HG02678 (cell line): ENCODE measurements around the gene TRIP10.

Source experiments
- ATAC-seq: cut with Tn5 transposase; IDR thresholded peaks from one replicate; pipeline ENCODE4 v1.9.1; 2021; ENCODE audit warnings: mild to moderate bottlenecking, moderate library complexity; ENCODE audit not compliant: unreplicated experiment

Gene TRIP10

DNA sequence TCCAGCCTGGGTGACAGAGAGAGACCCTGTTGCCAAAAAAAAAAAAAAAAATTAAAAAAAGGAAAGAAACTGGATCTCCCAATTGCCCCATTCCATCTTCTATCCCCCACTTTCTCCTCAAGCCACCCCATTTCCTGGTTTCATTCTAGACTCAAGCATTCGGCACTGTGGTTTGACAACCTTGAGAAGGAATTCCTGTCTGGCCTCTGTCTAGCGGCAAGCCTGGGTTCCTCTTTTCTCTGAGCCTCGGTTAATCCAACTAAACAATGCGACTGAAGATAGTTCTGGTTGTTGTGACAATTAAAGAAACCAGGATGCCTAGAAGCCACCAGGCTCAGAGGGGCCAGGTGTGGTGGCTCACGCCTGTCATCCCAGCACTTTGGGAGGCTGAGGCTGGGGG, 15.7 kb upstream of the TRIP10 start:
- ATAC-seq, result no peak

DNA sequence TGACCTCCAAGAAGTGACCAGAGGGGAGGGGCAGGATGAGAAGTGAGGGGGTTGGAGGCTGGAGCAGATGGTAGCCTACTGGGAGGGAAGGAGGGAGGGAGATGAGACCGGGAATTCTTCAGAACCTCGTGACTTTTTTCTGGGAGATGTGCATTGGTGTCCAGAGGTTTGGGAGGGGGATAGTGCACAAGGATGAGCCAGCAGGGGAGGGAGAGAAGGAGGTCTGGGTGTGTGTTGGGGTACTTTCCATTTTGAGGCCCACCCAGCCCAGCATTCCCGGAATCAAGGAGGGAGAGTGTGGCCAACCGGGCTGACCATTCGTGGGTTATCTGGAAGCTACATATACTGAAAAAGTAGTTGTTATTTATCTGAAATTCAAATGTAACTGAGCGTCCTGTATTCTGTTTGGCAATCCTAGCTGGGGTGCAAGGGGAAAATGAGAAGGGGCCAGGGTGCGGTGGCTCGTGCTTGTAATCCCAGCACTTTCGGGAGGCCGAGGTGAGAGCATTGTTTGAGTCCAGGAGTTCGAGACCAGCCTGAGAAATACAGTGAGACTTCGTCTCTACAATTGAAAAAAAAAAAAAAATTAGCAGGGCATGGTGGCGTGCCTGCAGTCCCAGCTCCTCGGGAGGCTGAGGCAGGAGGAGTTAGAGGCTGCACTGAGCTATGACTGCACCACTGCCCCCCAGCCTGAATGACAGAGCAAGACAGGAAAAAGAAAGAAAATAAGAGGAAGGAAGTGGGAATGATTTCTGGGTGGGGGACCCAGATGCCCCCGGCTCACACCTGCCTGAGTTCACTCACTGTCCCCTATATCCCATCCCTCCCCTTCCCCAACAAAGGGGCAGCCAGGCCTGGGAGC, 14.6 kb upstream of the TRIP10 start:
- ATAC-seq, result no peak

GRCh38 chr19:6725513-6726231, 13.8 kb upstream of the TRIP10 start:
- no peak for ATAC-seq

GRCh38 chr19:6728346-6728745, 11.1 kb upstream of the TRIP10 start:
- ATAC-seq, result no peak

DNA sequence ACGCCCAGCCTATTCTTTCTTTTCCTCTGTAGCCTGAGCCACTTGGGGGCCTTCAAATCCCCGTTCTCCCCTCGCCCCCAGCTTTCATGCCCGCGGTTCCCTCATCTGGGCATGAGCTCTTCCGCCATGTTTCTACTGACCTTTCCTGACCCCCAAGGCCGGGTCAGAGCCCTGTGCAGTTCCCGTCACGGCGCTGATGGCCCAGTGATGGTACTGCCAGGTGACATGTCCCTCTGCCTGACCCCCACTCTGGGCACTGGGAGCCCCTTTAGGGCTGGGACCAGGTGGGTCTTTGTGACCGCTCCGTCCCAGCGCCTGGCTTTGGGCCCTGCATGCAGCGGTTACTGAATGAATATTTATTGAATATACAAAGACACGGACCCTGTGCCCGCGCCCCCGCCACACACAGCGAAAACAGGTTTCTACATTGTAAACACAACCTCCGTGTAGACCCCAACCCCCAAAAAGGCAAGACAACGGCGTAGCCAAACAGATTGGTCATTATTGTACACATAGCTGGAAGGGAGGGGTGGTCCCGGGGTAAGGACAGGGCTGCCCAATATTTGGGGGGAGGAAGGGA, 9.8 kb upstream of the TRIP10 start:
- ATAC-seq, result no peak

DNA sequence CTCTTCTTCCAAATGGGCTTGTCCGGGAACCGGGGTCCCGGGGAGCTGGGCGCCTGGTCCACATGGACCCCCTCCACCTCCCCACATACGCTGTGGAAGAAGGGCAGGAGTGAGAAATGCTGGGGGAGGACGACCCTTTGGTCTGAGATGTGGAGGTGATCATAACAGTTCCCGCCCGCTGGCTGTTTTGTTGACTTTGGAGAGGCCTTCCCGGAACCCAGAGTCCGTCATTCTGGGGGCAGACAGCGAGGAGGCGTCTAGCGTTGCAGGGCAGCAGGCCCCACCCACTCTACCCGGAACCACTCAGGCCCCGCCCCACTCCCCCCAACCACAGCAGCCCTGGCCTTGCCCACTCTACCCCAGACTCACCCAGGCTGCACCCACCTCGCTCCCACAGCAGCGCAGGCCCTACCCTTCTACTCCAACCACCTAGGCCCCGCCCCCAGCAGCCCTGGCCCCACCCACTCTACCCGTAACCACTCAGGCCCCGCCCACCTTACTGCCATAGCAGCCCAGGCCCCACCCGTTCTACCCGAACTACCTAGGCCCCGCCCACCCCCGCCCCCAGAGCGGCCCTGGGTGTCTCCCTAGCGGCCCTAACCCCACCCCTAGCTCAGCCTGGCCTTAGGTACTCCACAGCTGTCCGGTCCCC, 9.2 kb upstream of the TRIP10 start:
- ATAC-seq, result no peak

DNA sequence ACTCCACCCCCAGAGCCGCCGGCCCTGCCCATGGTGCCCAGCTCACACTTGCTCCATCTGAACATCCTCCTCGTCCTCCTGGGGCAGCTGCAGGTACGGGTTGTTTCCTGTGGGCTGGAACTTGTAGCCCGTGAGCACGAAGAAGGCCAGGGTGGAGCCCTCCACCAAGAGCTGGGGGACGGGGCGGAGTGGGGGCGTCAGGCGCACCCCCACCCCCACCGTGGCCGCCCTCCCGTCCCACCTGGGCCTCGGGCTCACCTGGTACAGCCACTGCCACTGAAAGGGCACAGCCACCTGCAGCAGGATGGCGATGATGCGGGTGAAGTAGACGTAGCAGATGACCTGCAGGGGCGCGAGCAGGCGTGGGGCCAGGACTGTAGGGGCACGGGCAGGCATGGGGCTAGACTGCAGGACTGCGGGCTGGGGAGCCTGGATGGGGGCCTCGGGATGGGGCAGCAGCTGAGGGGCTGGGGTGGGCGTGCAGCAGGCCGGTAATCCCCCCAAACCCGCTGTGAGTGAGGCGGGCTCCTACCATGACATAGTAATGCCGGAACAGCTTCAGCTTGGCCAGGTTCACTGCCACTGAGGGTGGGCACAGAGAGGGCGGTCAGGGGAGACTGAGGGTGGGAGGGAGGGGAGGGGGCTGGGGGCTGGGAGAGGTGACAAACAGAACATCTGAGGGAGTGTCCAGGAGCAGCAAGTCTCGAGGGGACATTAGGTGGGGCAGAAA, 8.4 kb upstream of the TRIP10 start:
- ATAC-seq, result no peak

DNA sequence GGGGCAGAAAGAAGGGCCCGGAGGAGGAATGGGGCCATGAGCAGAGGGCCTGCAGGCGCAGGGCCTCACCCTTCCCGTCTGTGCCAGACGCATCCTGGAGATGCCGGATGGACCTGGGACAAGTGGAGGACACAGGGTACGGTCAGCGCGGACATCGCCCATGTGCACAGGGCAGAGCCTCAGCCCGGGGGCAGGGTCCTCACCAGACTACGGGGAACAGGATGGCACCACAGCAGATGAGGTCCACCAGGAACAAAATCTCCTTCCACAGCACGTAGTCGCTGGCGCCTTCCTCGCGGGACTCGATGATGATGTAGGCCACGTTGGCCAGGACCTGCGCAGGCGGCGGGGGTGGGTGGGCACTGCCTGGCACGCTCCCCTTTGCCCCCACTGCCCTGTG, 7.7 kb upstream of the TRIP10 start:
- ATAC-seq, result no peak

DNA sequence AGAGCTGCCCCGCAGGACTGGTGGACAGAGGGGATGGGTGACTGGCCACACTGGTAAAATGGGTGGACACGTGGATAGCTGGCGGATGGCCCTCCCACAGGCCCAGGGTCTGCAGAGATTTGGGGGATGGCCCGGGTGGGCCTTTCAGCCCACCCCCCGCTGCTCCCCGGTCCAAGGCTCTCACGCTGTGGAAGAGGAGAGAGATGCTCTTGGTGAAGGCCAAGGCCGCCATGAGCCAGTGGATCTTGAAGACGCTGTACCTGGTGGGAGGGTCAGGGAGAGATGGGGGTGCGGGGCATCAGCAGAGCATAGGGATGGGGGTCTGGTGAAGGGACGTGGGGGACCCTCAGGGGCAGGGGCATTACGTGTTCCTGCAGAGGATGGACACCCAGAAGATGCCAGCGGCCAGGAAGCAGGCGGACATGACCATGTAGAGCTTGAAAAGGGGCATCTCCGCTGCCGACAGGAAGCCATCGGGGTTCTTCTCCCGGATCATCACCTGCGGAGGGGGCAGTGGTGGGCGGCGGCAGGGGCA, 6.6 kb upstream of the TRIP10 start:
- no peak for ATAC-seq

DNA sequence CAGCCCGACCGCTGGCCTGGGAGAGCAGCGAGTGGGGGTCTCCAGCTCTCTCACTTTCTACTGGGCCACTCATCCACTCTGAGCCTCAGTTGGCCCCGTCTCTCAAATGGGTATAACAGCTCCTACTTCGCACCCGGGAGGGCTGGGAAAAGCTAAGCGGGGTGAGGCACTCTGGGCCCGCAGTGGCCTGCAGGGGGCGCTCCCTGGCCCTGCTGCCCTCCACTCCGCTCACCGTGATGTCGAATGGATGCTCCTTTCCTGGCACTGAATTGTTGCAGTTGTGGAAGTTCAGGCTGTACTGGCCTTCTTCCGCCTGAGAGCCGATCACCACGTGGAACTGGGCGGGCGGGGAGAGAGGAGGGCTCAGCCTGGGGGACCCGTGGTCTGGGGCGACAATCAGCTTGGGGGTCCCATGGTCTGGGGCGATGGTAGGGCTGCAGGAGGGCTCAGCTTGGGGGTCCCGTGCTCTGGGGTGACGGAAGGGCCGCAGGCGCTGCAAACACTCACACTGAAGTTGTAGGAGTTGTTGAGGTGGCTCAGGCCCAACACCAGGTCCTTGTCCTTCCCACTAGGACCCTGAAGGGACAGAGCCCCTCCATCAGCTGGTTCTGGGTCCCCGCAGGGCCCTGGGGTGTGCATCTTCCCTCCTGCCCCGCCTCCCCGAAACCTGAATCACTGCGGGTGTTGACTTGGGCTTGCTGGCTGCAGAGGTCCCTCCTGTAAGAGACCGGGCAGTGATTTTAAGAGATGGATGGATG, 6.0 kb upstream of the TRIP10 start:
- no peak for ATAC-seq

DNA sequence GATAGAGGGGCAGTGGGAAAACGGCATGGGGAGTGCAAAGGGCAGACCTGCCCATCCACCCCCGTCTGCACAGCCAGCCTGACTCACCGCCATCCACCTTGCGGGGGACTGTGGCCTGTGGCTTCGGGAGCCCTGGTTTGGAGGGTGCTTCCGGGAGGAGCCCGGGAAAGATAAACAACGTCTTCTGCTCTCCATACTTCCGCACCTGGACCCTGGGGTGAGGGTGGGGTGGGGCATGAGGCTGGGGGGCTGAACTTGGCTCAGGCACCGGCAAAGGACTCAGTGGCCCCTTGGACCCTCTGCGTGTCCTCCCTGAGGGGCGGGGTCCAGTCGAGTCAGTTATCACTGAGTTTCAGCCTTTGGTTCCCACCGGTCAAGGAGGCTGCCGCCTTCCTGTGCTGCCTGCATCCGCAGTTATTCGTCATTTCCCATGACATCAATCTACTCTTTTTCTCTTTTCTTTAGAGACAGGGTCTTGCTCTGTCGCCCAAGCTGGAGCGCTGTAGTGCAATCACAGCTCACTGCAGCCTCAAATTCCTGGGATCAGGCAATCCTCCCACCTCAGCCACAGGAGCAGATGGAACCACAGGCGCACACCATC, 5.3 kb upstream of the TRIP10 start:
- no peak for ATAC-seq

- no peak for ATAC-seq
Measured at GRCh38 chr19:6735181-6735911, 4.1 kb upstream of the TRIP10 start.

GRCh38 chr19:6736169-6736916, 3.1 kb upstream of the TRIP10 start:
- no peak for ATAC-seq

- no peak for ATAC-seq
Measured at GRCh38 chr19:6736917-6737283, 2.6 kb upstream of the TRIP10 start.

DNA sequence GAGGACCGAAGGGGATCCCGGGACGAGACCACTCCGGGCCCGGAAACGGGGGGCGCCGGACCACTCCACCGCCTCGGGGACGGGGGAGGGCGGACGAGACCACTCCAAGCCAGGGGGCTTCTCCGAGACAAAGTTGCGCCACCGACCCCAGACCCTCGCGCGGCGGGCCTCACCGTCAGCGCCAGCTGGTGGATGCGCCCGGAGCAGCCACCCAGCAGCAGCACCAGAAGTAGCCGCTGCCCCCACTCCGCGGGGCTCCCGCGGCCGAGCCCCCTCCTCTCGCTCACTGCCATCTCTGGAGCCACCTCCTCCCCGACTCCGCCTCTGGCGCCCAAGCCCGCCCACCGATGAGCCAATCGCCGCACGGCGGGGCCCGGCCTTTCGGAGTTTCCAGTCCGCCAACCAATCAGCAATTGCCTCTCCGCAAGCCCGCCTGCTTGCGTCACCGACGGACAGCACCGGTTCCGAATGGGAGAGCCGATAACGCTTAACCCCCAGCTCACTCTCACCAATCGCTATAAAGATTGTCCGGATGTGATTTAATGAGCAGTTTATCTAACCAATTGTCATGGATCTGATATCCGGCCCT, 2.1 kb upstream of the TRIP10 start, which contains the start of gene GPR108:
GPR108 (minus strand) TSS at position 297 of the 589 bp plus-strand sequence; CDS start at position 293, 4 bp downstream.
- ATAC-seq, result peak; percentile 71

DNA sequence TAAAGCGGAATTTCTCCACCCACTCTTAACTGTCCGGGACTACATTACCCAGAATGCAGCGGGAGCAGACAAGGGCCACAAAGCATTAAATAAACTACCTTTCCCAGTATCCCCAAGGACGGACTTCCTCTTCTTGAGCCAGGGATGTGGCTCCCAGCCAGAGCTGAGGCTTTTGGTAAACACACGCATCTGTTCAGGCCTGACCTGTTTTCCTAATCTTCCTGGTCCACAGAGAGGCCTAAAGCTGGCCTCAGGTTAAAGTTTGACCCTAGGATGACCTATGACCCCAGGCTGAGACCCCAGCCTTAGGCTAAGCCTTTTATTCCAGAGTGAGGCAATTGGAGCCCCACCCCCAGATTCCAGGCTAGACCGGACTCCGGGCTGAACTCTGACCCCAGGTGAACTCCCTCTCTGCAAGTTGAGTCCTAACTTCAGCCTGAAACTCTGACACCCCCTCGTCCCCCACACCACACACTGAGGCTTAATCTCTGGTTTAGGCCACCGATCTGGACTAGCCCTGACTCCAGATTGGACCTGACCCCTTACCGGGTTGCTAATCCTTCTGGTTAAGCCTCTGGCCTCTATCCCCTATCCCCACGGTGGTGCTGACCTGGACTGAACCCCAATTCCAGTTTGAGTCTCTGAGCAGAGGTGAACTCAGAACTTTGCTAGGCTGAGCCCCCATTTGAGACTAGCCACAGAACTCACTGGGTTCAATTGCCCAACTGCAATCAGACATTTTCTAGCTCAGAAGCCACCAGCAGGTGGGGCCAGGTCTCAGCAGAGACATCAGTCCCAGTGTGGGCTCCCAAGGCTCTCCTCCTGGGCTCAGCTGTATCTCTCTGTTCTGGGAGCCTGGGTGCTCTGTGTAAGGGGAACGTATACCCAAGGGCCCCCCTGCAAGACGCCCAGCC, 1.4 kb upstream of the TRIP10 start:
- ATAC-seq, result no peak
